IMR-90 (cell line): ENCODE results near the gene GNAI2. TPM values are rescaled to one million over a fixed set of nuclear protein-coding genes. Genes with fewer than 3 reads are reported as not detected.

Experiments used
- ATAC-seq: fragments of 200-7000 bp; cut with Tn5 transposase; 2 replicates; pipeline ENCODE4 v1.9.1; 2020; ENCODE audit warnings: low read depth, mild to moderate bottlenecking, moderate library complexity
- BruUV-seq: library from RNA; stranded (reverse); fragments of 400-500 nt; replicated peaks from 2 replicates; lab custom pipeline; 2021; lab: Mats Ljungman, UMichigan
- CTCF ChIA-PET: fragments of 300-600 bp; formaldehyde crosslinking; extraction: SDS; loops from one replicate; lab custom pipeline; 2021; ENCODE audit warnings: antibody characterized with exemption; lab: Yijun Ruan, JAX
- POLR2A ChIA-PET: fragments of 300-600 bp; sonication (Branson Sonifier 250); formaldehyde crosslinking; loops from one replicate; lab custom pipeline; 2022; ENCODE audit warnings: antibody characterized with exemption; ENCODE audit not compliant: unreplicated experiment; lab: Charles Lee
- DNase-seq: peaks from one replicate; pipeline ENCODE4 v3.0.0; 2013
- H2AFZ ChIP-seq: replicated peaks from 2 replicates; pipeline ENCODE3; 2013; ENCODE audit warnings: low read length, mild to moderate bottlenecking; ENCODE audit not compliant: poor library complexity
- H2AK5ac ChIP-seq: 2 replicates; pipeline ENCODE4 v1.6.1; 2013; ENCODE audit warnings: low read depth, low read length, inconsistent platforms
- H2AK9ac ChIP-seq: replicated peaks from 2 replicates; pipeline ENCODE3; 2013; ENCODE audit warnings: mild to moderate bottlenecking, low read depth, low read length, moderate library complexity; ENCODE audit not compliant: poor library complexity
- H2BK120ac ChIP-seq: 2 replicates; pipeline ENCODE4 v1.6.1; 2013; ENCODE audit warnings: low read depth, low read length, inconsistent platforms
- H2BK15ac ChIP-seq: 3 replicates; pipeline ENCODE4 v1.6.1; 2013; ENCODE audit warnings: low read depth, low read length, inconsistent platforms
- H2BK20ac ChIP-seq: 2 replicates; pipeline ENCODE4 v1.6.1; 2013; ENCODE audit warnings: low read depth, mild to moderate bottlenecking, inconsistent platforms, low read length, moderate library complexity
- H2BK5ac ChIP-seq: 2 replicates; pipeline ENCODE4 v1.6.1; 2013; ENCODE audit warnings: mild to moderate bottlenecking, low read depth, low read length, inconsistent platforms; ENCODE audit not compliant: poor library complexity, severe bottlenecking
- H3K14ac ChIP-seq: replicated peaks from 2 replicates; pipeline ENCODE4 v1.6.1; 2013; ENCODE audit warnings: low read depth, low read length, inconsistent platforms
- H3K18ac ChIP-seq: 2 replicates; pipeline ENCODE4 v1.6.1; 2013; ENCODE audit warnings: low read depth, low read length, control low read depth
- H3K23ac ChIP-seq: 2 replicates; pipeline ENCODE4 v1.6.1; 2013; ENCODE audit warnings: low read depth, low read length, inconsistent platforms
- H3K27ac ChIP-seq: 2 replicates; pipeline ENCODE4 v1.5.1; 2013; ENCODE audit warnings: mild to moderate bottlenecking, control low read depth, low read length; ENCODE audit not compliant: insufficient read depth
- H3K27me3 ChIP-seq: 2 replicates; pipeline ENCODE4 v1.6.1; 2013; ENCODE audit warnings: low read length; ENCODE audit not compliant: control insufficient read depth, insufficient read depth
- H3K36me3 ChIP-seq: 2 replicates; pipeline ENCODE4 v1.6.1; 2013; ENCODE audit warnings: low read length, mixed read lengths; ENCODE audit not compliant: control insufficient read depth, insufficient read depth
- H3K4ac ChIP-seq: 2 replicates; pipeline ENCODE4 v1.6.1; 2013; ENCODE audit warnings: low read depth, low read length, inconsistent platforms
- H3K4me1 ChIP-seq: 2 replicates; pipeline ENCODE4 v1.6.1; 2013; ENCODE audit warnings: low read length, mixed read lengths; ENCODE audit not compliant: control insufficient read depth, insufficient read depth
- H3K4me2 ChIP-seq: 2 replicates; pipeline ENCODE4 v1.6.1; 2013; ENCODE audit warnings: low read depth, mild to moderate bottlenecking, control low read depth, low read length, moderate library complexity
- H3K4me3 ChIP-seq: 2 replicates; pipeline ENCODE4 v1.5.1; 2013; ENCODE audit warnings: low read depth, mild to moderate bottlenecking, control low read depth, low read length, moderate library complexity; ENCODE audit not compliant: insufficient read depth
- H3K56ac ChIP-seq: 2 replicates; pipeline ENCODE4 v1.6.1; 2013; ENCODE audit warnings: low read length, inconsistent platforms; ENCODE audit not compliant: insufficient read depth; ENCODE audit errors: extremely low read depth
- H3K79me1 ChIP-seq, 2 experiments: 2 replicates each; pipeline ENCODE4 v1.6.1; 2013; ENCODE audit warnings: low read length in 2 of 2, inconsistent platforms in 1 of 2, low read depth in 1 of 2
- H3K9ac ChIP-seq: 2 replicates; pipeline ENCODE4 v1.6.1; 2013; ENCODE audit warnings: low read depth, low read length, control low read depth
- H3K9me1 ChIP-seq: 2 replicates; pipeline ENCODE4 v1.6.1; 2013; ENCODE audit warnings: low read length, inconsistent platforms; ENCODE audit not compliant: insufficient read depth
- H3K9me3 ChIP-seq: 2 replicates; pipeline ENCODE4 v1.6.1; 2013; ENCODE audit warnings: low read length; ENCODE audit not compliant: control insufficient read depth, insufficient read depth
- H4K20me1 ChIP-seq: 2 replicates; pipeline ENCODE4 v1.6.1; 2013; ENCODE audit warnings: low read length, inconsistent platforms; ENCODE audit not compliant: insufficient read depth
- H4K5ac ChIP-seq: 2 replicates; pipeline ENCODE4 v1.6.1; 2013; ENCODE audit warnings: mild to moderate bottlenecking, low read depth, low read length, control low read depth
- H4K8ac ChIP-seq, 2 experiments: 2 replicates each; pipeline ENCODE4 v1.6.1; 2013; ENCODE audit warnings: low read depth in 2 of 2, low read length in 2 of 2, control low read depth in 1 of 2, inconsistent platforms in 1 of 2
- H4K91ac ChIP-seq: 2 replicates; pipeline ENCODE4 v1.6.1; 2013; ENCODE audit warnings: low read depth, low read length, inconsistent platforms; ENCODE audit not compliant: insufficient read depth
- BHLHE40 ChIP-seq: fragments of 150-350 bp; IDR thresholded peaks from 2 replicates; pipeline ENCODE4 v1.6.1; 2016; ENCODE audit warnings: mild to moderate bottlenecking, low read depth, low read length
- CEBPB ChIP-seq: IDR thresholded peaks from 2 replicates; pipeline ENCODE4 v1.6.1; 2012; ENCODE audit warnings: low read depth, low read length, improper control_type of control experiment
- CHD1 ChIP-seq: IDR thresholded peaks from 2 replicates; pipeline ENCODE4 v1.6.1; 2012; ENCODE audit warnings: low read depth, low read length, improper control_type of control experiment
- FOS ChIP-seq: fragments of 150-350 bp; IDR thresholded peaks from 2 replicates; pipeline ENCODE4 v1.6.1; 2016; ENCODE audit warnings: low read depth, low read length
- MAFK ChIP-seq: IDR thresholded peaks from 2 replicates; pipeline ENCODE4 v1.6.1; 2012; ENCODE audit warnings: low read depth, low read length, improper control_type of control experiment
- MAZ ChIP-seq: IDR thresholded peaks from 2 replicates; pipeline ENCODE4 v1.6.1; 2012; ENCODE audit warnings: low read depth, mild to moderate bottlenecking, low read length, improper control_type of control experiment, moderate library complexity, borderline replicate concordance
- MXI1 ChIP-seq: IDR thresholded peaks from 2 replicates; pipeline ENCODE4 v1.6.1; 2012; ENCODE audit warnings: low read depth, mild to moderate bottlenecking, low read length, moderate library complexity, borderline replicate concordance
- NFE2L2 ChIP-seq: fragments of 150-350 bp; IDR thresholded peaks from 2 replicates; pipeline ENCODE4 v1.6.1; 2016; ENCODE audit warnings: low read depth, mild to moderate bottlenecking, low read length
- POLR2A ChIP-seq: IDR thresholded peaks from 2 replicates; pipeline ENCODE4 v1.6.1; 2012; ENCODE audit warnings: mild to moderate bottlenecking, low read depth, low read length
- RAD21 ChIP-seq: IDR thresholded peaks from 2 replicates; pipeline ENCODE4 v1.6.1; 2012; ENCODE audit warnings: low read length, improper control_type of control experiment
- RCOR1 ChIP-seq: IDR thresholded peaks from 2 replicates; pipeline ENCODE4 v1.6.1; 2012; ENCODE audit warnings: mild to moderate bottlenecking, low read length, improper control_type of control experiment; ENCODE audit not compliant: insufficient replicate concordance
- RFX5 ChIP-seq: IDR thresholded peaks from 2 replicates; pipeline ENCODE4 v1.8.0; 2012; ENCODE audit warnings: low read depth, mild to moderate bottlenecking, low read length, moderate library complexity
- SMC3 ChIP-seq: fragments of 150-350 bp; IDR thresholded peaks from 2 replicates; pipeline ENCODE4 v1.6.1; 2016; ENCODE audit warnings: low read depth, mild to moderate bottlenecking, antibody characterized with exemption, low read length, moderate library complexity
- WGBS, 2 experiments: methylation state at CpG; one replicate each; pipeline versions ENCODE4 v1.1.5 to v1.1.7; 2013; ENCODE audit warnings: missing lambda C conversion rate in 2 of 2; ENCODE audit not compliant: insufficient read length in 1 of 2; ENCODE audit errors: extremely low coverage in 2 of 2; 5-methylcytosine and 5-hydroxymethylcytosine counted together
- dilution Hi-C: fragments of 300-500 bp; cut with HindIII; formaldehyde crosslinking; loops from one replicate; pipeline ENCODE4 v1.14.3; 2018; ENCODE audit warnings: low sequenced_read_pairs; ENCODE audit not compliant: unreplicated experiment
- in situ Hi-C: fragments of 300-500 bp; cut with MboI; formaldehyde crosslinking; loops from 3 replicates; pipeline ENCODE4 v1.14.3; 2019; ENCODE audit warnings: low sequenced_read_pairs, inconsistent platforms, mixed read lengths
- intact Hi-C: fragments of 100-400 bp; cut with micrococcal nuclease; formaldehyde crosslinking; loops from 2 replicates; pipeline ENCODE4 v1.10.0; 2022
- polyA plus RNA-seq, 3 experiments: library from polyadenylated mRNA; depleted of rRNA; stranded (reverse); fragments of >200 nt; gene quantifications; 2 replicates each; pipeline ENCODE4 v1.2.3, GENCODE V29; 2012; ENCODE audit warnings: low replicate concordance in 1 of 3
- total RNA-seq: library from RNA; depleted of rRNA; stranded (reverse); fragments of >200 nt; gene quantifications from 2 replicates; pipeline ENCODE4 v1.2.3, GENCODE V29; 2012
- TF ChIP-seq, protein P1 (sequence below): fragments of 150-350 bp; IDR thresholded peaks from 2 replicates; pipeline ENCODE4 v1.6.1; 2017; ENCODE audit warnings: mild to moderate bottlenecking, antibody characterized with exemption, low read length, low read depth
- TF ChIP-seq, protein P2 (sequence below): conservative IDR thresholded peaks from 2 replicates; pipeline ENCODE4 v1.5.1; 2012; ENCODE audit warnings: mild to moderate bottlenecking, low read depth, low read length, improper control_type of control experiment
- TF ChIP-seq, protein P3 (sequence below): fragments of 150-350 bp; IDR thresholded peaks from 2 replicates; pipeline ENCODE4 v1.6.1; 2016; ENCODE audit warnings: low read depth, mild to moderate bottlenecking, low read length, moderate library complexity, borderline replicate concordance

Gene GNAI2
- total and polyA plus RNA-seq, 2 of the 4 experiments (the other 2 are of a cell fraction): 867 to 1,079 TPM

DNA sequence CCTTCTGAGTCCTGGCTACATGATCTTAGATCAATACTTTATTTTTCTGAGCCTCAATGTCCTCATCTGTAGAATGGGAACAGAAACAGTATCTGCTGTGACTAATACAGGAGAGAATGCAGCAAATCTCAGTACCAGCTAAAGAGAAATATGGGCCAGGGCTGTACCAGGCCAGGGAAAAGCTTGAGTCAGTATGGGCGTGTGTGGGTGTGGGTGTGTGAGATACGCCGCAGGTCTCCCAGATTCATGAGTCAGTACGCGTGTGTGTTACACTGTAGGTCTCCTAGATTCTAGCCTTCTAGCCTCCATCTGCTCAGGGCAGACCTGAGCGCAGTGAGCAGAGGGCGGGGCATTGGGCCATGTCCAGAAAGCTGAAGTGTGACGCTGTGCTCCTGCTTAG, 15.2 kb downstream of the GNAI2 start:
- no TSS peak for BruUV-seq

More for the DNA sequence above, 15.2 kb downstream of the GNAI2 start:
- intact Hi-C loops: no loop called here
- no peak overlapping the region for H3K9ac ChIP-seq
- no peak overlapping the region for H3K4me3 ChIP-seq
- H2AK9ac ChIP-seq: peak overlapping the region; percentile 83
- no peaks in the 10 kb centered on the region for H3K9me3 ChIP-seq
- ATAC-seq: peak; percentile 46
- no peaks in the 10 kb centered on the region for H3K27me3 ChIP-seq
- H2BK20ac ChIP-seq: no peak overlapping the region
- no peak overlapping the region for H4K5ac ChIP-seq
- peaks cover 18 to 87% of the 10 kb centered on the region in 2 experiments for H3K79me1 ChIP-seq
- 0 out of 2 replicates have a peak overlapping the region, but pooled peaks have one; percentile 3 for H2AK5ac ChIP-seq
- WGBS, 2 experiments: 36% methylated on average over 5 of the region's 8 CpGs; no CpG with 5 or more reads in 1 of the 2 experiments
- no peak overlapping the region for H3K18ac ChIP-seq
- DNase-seq: peak; percentile 94
- H4K91ac ChIP-seq: no peak overlapping the region
- peak overlapping the region; percentile 46 for H2AFZ ChIP-seq
- H2BK15ac ChIP-seq: no peak overlapping the region
- H3K56ac ChIP-seq: no peak overlapping the region
- H3K27ac ChIP-seq: no peak overlapping the region
- no peak overlapping the region for H2BK120ac ChIP-seq
- peak overlapping the region; percentile 53 for H2BK5ac ChIP-seq
- peaks cover 42% of the 10 kb centered on the region for H3K36me3 ChIP-seq
- 0 out of 2 replicates have a peak overlapping the region, but pooled peaks have one; percentile 23 for H3K14ac ChIP-seq
- peak overlapping the region; percentile 45; the same call in 1 of the 2 replicates for H3K4ac ChIP-seq
- ChIA-PET CTCF (no interaction called here), POLR2A (no interaction called here)
- dilution Hi-C loops: no loop called here
- no peak overlapping the region; a peak in 1 of 4 replicates for H4K8ac ChIP-seq
- H3K23ac ChIP-seq: no peak overlapping the region
- H3K4me1 ChIP-seq: peaks cover 45% of the 10 kb centered on the region
- in situ Hi-C loops: no loop called here
- H3K4me2 ChIP-seq: no peak overlapping the region
- peaks cover 86% of the 10 kb centered on the region for H4K20me1 ChIP-seq
- H3K9me1 ChIP-seq: peaks cover 24% of the 10 kb centered on the region
- TF ChIP-seq, protein P1, sequence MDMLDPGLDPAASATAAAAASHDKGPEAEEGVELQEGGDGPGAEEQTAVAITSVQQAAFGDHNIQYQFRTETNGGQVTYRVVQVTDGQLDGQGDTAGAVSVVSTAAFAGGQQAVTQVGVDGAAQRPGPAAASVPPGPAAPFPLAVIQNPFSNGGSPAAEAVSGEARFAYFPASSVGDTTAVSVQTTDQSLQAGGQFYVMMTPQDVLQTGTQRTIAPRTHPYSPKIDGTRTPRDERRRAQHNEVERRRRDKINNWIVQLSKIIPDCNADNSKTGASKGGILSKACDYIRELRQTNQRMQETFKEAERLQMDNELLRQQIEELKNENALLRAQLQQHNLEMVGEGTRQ: no peak
- no peak for TF ChIP-seq SMC3
- TF ChIP-seq FOS: peak; percentile 67
- no peak for TF ChIP-seq CHD1
- peak; percentile 100 for TF ChIP-seq RCOR1
- peak; percentile 58 for TF ChIP-seq BHLHE40
- no peak for TF ChIP-seq MAZ
- TF ChIP-seq, protein P2, sequence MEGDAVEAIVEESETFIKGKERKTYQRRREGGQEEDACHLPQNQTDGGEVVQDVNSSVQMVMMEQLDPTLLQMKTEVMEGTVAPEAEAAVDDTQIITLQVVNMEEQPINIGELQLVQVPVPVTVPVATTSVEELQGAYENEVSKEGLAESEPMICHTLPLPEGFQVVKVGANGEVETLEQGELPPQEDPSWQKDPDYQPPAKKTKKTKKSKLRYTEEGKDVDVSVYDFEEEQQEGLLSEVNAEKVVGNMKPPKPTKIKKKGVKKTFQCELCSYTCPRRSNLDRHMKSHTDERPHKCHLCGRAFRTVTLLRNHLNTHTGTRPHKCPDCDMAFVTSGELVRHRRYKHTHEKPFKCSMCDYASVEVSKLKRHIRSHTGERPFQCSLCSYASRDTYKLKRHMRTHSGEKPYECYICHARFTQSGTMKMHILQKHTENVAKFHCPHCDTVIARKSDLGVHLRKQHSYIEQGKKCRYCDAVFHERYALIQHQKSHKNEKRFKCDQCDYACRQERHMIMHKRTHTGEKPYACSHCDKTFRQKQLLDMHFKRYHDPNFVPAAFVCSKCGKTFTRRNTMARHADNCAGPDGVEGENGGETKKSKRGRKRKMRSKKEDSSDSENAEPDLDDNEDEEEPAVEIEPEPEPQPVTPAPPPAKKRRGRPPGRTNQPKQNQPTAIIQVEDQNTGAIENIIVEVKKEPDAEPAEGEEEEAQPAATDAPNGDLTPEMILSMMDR: no peak
- peak; percentile 55; the same call in 1 of the 2 replicates for TF ChIP-seq MXI1
- no peak for TF ChIP-seq RFX5
- no peak; the same call in 1 of the 2 replicates for TF ChIP-seq CEBPB
- no peak for TF ChIP-seq RAD21
- TF ChIP-seq NFE2L2: no peak
- TF ChIP-seq, protein P3, sequence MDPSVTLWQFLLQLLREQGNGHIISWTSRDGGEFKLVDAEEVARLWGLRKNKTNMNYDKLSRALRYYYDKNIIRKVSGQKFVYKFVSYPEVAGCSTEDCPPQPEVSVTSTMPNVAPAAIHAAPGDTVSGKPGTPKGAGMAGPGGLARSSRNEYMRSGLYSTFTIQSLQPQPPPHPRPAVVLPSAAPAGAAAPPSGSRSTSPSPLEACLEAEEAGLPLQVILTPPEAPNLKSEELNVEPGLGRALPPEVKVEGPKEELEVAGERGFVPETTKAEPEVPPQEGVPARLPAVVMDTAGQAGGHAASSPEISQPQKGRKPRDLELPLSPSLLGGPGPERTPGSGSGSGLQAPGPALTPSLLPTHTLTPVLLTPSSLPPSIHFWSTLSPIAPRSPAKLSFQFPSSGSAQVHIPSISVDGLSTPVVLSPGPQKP: no peak
- no peak for TF ChIP-seq MAFK
- no peak for TF ChIP-seq POLR2A
